ENCODE measurements around the gene AGMO.
A peak's percentile ranks its signal among the peaks of the same experiment; 100 is the strongest.

Gene AGMO

DNA sequence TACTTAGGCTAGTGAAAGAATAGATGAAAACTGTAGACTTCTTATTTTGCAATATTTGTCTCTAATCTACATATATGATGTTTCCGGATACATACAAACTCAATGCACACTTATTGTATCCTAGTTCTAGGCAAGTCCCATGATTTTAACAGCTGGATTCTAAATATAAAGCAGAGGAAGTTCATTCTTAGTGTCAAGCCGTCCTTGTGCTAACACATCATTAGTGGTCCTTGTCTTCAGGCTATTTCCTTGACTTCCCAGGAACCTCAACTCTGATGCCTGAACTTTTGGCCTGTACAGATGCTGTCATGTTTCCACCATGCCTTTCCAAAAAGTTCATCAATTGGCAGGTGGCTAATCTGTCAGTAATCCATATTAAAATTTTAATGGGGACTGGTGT is 357.4 kb downstream of the AGMO start:
- DNase-seq: no peak

DNA sequence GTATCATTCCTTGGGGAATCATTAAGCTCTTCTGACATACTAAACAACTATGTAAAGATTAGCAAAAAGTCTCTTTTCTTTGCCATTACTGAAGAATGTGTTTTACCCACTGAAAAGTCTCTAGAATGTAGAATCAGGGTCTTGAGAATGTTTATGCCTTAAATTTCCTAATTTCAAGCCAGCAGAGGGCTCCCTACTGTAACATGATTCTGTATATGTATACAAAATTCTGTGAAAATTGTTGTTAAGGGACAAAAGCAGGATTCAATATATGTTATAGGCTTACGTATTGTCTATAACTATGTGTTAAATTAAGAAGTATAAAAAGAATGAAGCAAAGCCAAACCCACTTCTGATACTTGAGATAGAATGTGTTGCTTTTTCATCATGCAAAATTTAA is 362.3 kb downstream of the AGMO start:
- peak in 1 of 2 experiments; percentile 14 for DNase-seq

- DNase-seq: no peak
Measured at GRCh38 chr7:15197042-15197977, 364.5 kb downstream of the AGMO start.

DNA sequence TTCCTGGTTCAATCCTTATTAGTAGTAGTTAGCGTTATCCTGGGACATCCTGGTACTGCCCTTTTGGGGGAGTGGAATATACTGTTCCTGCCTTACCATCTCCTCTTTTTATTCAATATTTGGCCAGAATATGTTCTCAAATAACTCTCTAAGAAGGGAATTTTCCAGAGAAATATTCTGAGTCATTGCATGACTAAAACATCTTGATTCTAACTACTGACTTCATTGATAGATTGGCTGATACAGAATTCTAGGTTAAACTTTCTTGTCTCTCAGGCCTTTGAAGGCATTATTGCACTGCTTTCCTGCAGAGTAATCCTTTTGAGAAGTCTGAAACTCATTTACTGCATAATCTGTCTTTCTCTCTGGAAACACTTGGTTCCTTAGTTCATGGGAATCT is 383.8 kb downstream of the AGMO start:
- no peak for DNase-seq

GRCh38 chr7:15176089-15176488 is 385.7 kb downstream of the AGMO start:
- DNase-seq: no peak

GRCh38 chr7:15175152-15175551 is 386.7 kb downstream of the AGMO start:
- DNase-seq: no peak

- DNase-seq: peak in 1 of 2 experiments; percentile 13
Measured at GRCh38 chr7:15174485-15174884, 387.3 kb downstream of the AGMO start.

DNA sequence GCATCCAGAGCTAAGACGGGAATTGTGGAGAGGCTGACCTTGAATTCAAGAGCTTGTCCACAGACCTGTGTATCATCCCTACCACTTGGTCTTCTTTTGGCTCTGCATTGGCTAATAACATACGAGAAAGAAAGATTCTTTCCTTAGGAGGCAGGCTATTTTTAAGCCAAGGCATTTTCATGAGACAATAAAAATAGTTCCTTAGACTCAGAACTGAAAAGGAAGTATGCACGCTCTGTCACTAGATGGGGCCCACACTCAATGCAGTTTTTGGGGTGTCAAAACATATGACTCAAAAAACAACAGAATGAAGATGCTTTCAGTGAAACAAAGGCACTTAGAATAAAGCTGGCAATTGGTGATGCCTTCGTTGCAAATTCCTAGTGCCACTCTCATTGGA is 393.3 kb downstream of the AGMO start:
- DNase-seq: no peak

DNA sequence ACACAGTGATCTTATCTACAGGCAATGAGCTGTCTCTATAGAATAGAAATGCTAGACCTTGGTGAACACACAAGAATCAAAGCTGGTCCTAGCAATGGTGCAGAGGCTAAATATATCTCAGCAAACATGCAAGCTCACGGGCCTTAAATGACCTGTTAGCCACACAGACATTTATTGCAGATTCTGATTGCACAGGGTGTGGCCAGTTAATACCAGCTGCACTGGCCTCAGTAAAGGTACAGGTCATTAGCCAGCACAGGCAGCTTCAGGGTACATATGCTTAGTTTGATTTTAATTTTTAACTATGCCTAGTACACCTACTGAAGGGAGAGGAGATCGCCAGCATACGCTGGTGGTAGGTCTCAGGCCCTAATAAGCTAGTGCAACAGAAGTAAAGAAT is 393.9 kb downstream of the AGMO start:
- peak in 1 of 2 experiments; percentile 18 for DNase-seq

DNA sequence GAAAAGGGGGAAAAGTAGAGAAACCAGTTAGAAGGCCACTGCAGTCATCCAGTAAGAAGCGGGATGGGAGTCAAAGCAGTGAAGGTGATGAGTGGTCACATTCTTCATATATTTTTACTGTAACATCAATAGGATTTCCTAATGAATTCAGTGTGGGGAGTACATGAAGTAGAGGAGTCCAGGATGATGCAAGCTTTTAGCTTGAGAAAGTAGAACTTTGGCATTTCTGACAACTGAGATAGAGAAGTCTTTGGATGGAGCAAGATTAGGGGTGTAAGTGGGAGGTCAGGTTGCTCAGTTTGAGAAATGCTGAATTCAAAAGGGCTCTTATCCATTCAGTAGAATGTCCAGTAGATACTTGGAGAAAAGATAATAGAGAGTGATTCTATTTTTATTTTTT is 395.2 kb downstream of the AGMO start:
- DNase-seq: no peak

GRCh38 chr7:15159261-15159660 is 402.6 kb downstream of the AGMO start:
- DNase-seq: no peak

DNA sequence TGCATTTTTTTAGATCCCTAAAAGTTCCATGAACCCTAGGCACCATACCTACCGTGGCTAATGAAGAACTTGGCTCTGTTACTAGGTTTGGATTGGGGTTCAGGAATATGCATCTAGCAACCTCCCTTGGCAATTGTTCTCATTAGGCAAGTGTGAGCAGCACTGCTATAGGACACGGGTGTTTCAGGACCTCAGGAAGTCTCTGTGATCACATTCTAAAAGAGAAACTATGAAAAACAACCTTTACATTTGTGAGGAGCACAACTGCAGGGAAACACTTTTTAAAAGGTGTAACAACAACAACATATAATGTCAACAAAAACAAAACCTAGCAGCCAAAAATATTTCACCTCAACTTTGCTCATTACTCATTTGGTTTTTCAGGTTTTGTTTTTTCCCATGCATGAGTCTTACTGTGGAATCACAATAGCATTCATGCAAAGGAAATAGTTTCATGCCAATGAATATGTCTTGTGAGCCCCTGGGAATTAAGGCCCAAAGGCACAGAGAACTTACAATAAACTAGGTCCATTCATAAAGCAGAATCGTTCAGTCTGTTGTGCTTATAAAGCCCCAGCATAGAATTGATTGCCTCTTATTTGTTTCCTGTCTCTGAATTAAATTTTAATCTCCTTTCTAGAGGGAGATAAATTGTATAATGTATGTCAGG is 403.5 kb downstream of the AGMO start:
- no peak for DNase-seq

Data from NCI-H2081 (cell line).